PC-3 (cell line): ENCODE results near the gene FHAD1. TPM values are rescaled to one million over a fixed set of nuclear protein-coding genes. Genes with fewer than 3 reads are reported as not detected.

Experiments used
- ATAC-seq: fragments of 200-7000 bp; cut with Tn5 transposase; 2 replicates; pipeline ENCODE4 v1.9.1; 2020; ENCODE audit warnings: mild to moderate bottlenecking, moderate library complexity
- BruUV-seq: library from RNA; stranded (reverse); fragments of 400-500 nt; replicated peaks from 2 replicates; lab custom pipeline; 2021; lab: Mats Ljungman, UMichigan
- CTCF ChIA-PET: fragments of 300-600 bp; sonication (Branson Sonifier 250); formaldehyde crosslinking; loops from one replicate; lab custom pipeline; 2022; ENCODE audit warnings: antibody characterized with exemption; lab: Charles Lee
- POLR2A ChIA-PET: fragments of 300-600 bp; sonication (Branson Sonifier 250); formaldehyde crosslinking; loops from one replicate; lab custom pipeline; 2022; ENCODE audit warnings: antibody characterized with exemption; ENCODE audit not compliant: unreplicated experiment; lab: Charles Lee
- DNase-seq: peaks from one replicate; pipeline ENCODE4 v3.0.0-alpha.2; 2015
- H2AFZ ChIP-seq: fragments of 300-600 bp; sonication (generic); 2 replicates; pipeline ENCODE4 v1.6.0; 2016; ENCODE audit warnings: antibody characterized with exemption, low read length
- H3F3A ChIP-seq: fragments of 300-600 bp; sonication (generic); one replicate; pipeline ENCODE4 v1.6.0; 2017; ENCODE audit warnings: antibody characterized with exemption, low read length, control low read depth, mild to moderate bottlenecking; ENCODE audit not compliant: unreplicated experiment
- H3K27ac ChIP-seq: fragments of 300-600 bp; sonication (generic); 2 replicates; pipeline ENCODE4 v1.5.1; 2016; ENCODE audit warnings: mild to moderate bottlenecking, low read length
- H3K27me3 ChIP-seq: fragments of 300-600 bp; sonication (generic); 2 replicates; pipeline ENCODE4 v1.6.1; 2016; ENCODE audit warnings: low read length, mixed read lengths
- H3K36me3 ChIP-seq: fragments of 300-600 bp; sonication (generic); 2 replicates; pipeline ENCODE4 v1.6.1; 2016; ENCODE audit warnings: low read depth, mixed run types, low read length, mixed read lengths
- H3K4me1 ChIP-seq: fragments of 300-600 bp; sonication (generic); 2 replicates; pipeline ENCODE4 v1.5.1; 2016; ENCODE audit warnings: low read length; ENCODE audit not compliant: insufficient read depth
- H3K4me2 ChIP-seq: fragments of 300-600 bp; sonication (generic); 2 replicates; pipeline ENCODE4 v1.6.0; 2016; ENCODE audit warnings: low read length
- H3K4me3 ChIP-seq: fragments of 300-600 bp; sonication (generic); 2 replicates; pipeline ENCODE4 v1.5.1; 2016; ENCODE audit warnings: mild to moderate bottlenecking, low read length, mixed read lengths
- H3K79me2 ChIP-seq: fragments of 300-600 bp; sonication (generic); 2 replicates; pipeline ENCODE4 v1.6.1; 2017; ENCODE audit warnings: low read length, mixed read lengths
- H3K9ac ChIP-seq: fragments of 300-600 bp; sonication (generic); 2 replicates; pipeline ENCODE4 v1.6.0; 2016; ENCODE audit warnings: mild to moderate bottlenecking, low read length
- H3K9me2 ChIP-seq: fragments of 300-600 bp; sonication (generic); replicated peaks from 2 replicates; pipeline ENCODE4 v1.6.1; 2016; ENCODE audit warnings: mixed run types, low read length, mixed read lengths
- H3K9me3 ChIP-seq: fragments of 300-600 bp; sonication (generic); 2 replicates; pipeline ENCODE4 v1.6.1; 2016; ENCODE audit warnings: low read length, mixed read lengths
- H4K20me1 ChIP-seq: fragments of 300-600 bp; sonication (generic); 2 replicates; pipeline ENCODE4 v1.6.1; 2016; ENCODE audit warnings: low read length, mixed read lengths
- EZH2 ChIP-seq: fragments of 300-600 bp; sonication (generic); IDR thresholded peaks from one replicate; pipeline ENCODE4 v1.6.1; 2017; ENCODE audit warnings: antibody characterized with exemption, mild to moderate bottlenecking, low read length; ENCODE audit not compliant: unreplicated experiment
- EZH2phosphoT487 ChIP-seq: fragments of 300-600 bp; sonication (generic); IDR thresholded peaks from 2 replicates; pipeline ENCODE4 v1.6.1; 2018; ENCODE audit warnings: mild to moderate bottlenecking, antibody characterized with exemption, low read length, borderline replicate concordance
- intact Hi-C: fragments of 100-400 bp; cut with micrococcal nuclease; formaldehyde crosslinking; loops from 2 replicates; pipeline ENCODE4 v1.9.0; 2023
- total RNA-seq: library from RNA; depleted of rRNA; stranded (reverse); fragments of >200 nt; gene quantifications from 2 replicates; pipeline ENCODE4 v1.2.3, GENCODE V29; 2014
- TF ChIP-seq, protein P1 (sequence below): fragments of 300-600 bp; sonication (generic); conservative IDR thresholded peaks from 2 replicates; pipeline ENCODE4 v1.5.1; 2017; ENCODE audit warnings: antibody characterized with exemption, low read depth, mild to moderate bottlenecking, low read length

The FHAD1 gene
- total RNA-seq, 1 experiment from 2014 or later = 0.95 TPM

DNA sequence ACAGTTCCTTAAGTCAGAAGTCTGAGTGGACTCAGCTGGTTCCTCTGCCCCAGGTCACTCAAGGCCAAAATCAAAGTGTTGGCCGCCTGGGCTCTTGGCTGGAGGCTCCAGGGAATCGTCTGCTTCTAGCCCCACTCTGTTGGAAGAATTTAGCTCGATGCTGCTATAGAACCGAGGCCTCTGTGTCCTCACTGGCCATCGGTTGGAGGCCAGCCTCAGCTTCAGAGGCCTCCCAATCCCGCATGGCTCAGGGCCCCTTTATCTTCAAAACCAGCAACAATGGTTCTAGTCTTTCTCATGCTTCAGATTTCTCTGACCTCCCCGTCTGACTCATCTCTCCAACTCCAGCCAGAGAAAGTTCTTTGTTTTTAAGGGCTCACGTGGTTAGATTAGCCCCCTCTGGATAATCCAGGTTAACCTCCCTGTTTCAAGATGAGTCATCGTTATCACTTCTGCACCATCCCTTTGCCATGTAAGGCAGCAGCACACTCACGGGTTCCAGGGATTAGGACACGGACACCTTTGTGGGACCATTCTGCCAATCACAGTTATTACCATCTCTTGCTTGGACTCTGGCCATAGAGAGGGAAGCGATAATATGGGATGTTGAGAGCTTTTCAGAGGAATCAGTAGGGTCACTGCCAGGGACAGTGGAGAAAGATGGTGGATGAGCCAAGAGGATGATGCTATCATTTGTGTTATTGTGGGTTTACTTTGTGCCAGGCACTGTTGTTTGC lies 13.6 kb downstream of the FHAD1 start:
- H4K20me1 ChIP-seq = no peaks in the 10 kb centered on the region
- DNase-seq (peak; percentile 44), ATAC-seq (no peak)
- no TSS peak for BruUV-seq
- no peak overlapping the region for H3K4me3 ChIP-seq
- H2AFZ ChIP-seq = no peak overlapping the region
- H3K4me1 ChIP-seq = no peaks in the 10 kb centered on the region
- CTCF ChIA-PET = no interaction called here
- intact Hi-C loops = no loop called here
- H3K27me3 ChIP-seq = no peaks in the 10 kb centered on the region
- H3K27ac ChIP-seq = no peak overlapping the region
- no peaks in the 10 kb centered on the region for H3K9me2 ChIP-seq
- H3K4me2 ChIP-seq = no peak overlapping the region
- POLR2A ChIA-PET = no interaction called here
- H3K9me3 ChIP-seq = peaks cover 7% of the 10 kb centered on the region; the same call in 1 of the 2 replicates
- TF ChIP-seq EZH2phosphoT487 (no peak), EZH2 (no peak)
- TF ChIP-seq, protein P1, sequence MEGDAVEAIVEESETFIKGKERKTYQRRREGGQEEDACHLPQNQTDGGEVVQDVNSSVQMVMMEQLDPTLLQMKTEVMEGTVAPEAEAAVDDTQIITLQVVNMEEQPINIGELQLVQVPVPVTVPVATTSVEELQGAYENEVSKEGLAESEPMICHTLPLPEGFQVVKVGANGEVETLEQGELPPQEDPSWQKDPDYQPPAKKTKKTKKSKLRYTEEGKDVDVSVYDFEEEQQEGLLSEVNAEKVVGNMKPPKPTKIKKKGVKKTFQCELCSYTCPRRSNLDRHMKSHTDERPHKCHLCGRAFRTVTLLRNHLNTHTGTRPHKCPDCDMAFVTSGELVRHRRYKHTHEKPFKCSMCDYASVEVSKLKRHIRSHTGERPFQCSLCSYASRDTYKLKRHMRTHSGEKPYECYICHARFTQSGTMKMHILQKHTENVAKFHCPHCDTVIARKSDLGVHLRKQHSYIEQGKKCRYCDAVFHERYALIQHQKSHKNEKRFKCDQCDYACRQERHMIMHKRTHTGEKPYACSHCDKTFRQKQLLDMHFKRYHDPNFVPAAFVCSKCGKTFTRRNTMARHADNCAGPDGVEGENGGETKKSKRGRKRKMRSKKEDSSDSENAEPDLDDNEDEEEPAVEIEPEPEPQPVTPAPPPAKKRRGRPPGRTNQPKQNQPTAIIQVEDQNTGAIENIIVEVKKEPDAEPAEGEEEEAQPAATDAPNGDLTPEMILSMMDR = no peak
- no peaks in the 10 kb centered on the region for H3F3A ChIP-seq
- H3K9ac ChIP-seq = no peak overlapping the region
- no peaks in the 10 kb centered on the region for H3K79me2 ChIP-seq
- no peaks in the 10 kb centered on the region; the same call in 1 of the 2 replicates for H3K36me3 ChIP-seq

DNA sequence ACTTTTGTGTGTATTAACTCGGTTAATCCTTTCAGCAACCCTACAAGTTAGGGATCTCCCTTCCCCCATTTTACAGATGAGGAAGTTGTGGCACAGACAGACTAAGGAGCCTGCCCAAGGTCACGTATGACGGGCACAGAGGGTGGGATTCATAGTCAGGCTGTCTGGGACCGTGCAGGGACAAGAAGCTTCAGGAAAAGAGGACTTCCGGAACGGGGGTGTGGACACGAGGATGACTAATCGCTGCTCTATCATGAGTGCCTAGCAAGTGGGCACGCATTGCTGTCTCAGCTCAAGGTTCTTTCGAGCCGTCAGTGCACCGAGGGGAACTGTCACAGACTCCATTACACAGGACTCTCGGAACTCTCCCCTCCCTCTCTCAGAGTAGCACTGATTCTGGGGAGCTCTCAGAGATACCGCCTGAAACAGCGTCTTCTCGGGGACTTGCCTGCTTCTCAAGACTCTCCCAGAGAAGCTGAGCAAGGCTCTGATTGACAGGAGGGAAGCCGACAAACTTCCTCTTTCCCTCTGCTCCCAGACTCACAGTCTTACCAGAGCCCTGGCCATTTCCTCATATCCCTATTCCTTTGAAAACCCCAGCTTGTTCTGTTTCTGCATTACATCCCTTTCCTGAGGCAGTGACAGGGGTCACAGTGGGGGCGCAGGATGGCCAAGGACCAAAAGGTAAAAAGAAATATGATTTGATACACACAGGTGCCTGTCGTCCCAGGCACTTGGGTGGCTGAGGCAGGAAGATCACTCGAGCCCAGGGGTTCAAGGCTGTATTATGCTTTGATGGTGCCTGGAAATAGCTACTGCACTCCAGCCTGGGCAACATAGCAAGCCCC lies 14.4 kb downstream of the FHAD1 start:
- no peak overlapping the region for H2AFZ ChIP-seq
- no peak overlapping the region for H3K4me2 ChIP-seq
- H3K27me3 ChIP-seq = no peaks in the 10 kb centered on the region
- no peak for ATAC-seq
- ChIA-PET POLR2A (no interaction called here), CTCF (no interaction called here)
- H3F3A ChIP-seq = no peaks in the 10 kb centered on the region
- H3K4me3 ChIP-seq = no peak overlapping the region
- intact Hi-C loops = no loop called here
- no peaks in the 10 kb centered on the region for H3K9me2 ChIP-seq
- no peaks in the 10 kb centered on the region; the same call in 1 of the 2 replicates for H3K36me3 ChIP-seq
- H3K27ac ChIP-seq = no peak overlapping the region
- H3K4me1 ChIP-seq = no peaks in the 10 kb centered on the region
- H4K20me1 ChIP-seq = no peaks in the 10 kb centered on the region
- H3K9ac ChIP-seq = no peak overlapping the region
- TF ChIP-seq, protein P1 = no peak
- TF ChIP-seq EZH2 (no peak), EZH2phosphoT487 (no peak)
- no peak for DNase-seq
- no TSS peak for BruUV-seq
- H3K79me2 ChIP-seq = no peaks in the 10 kb centered on the region
- peaks cover 7% of the 10 kb centered on the region; the same call in 1 of the 2 replicates for H3K9me3 ChIP-seq
